K562 (cell line): ENCODE measurements around the gene BTAF1. TPM values are rescaled to one million over a fixed set of nuclear protein-coding genes. Genes with fewer than 3 reads are reported as not detected.

Experiments
- ATAC-seq: fragments of 200-7000 bp; cut with Tn5 transposase; 3 replicates; pipeline ENCODE4 v1.9.1; 2020; ENCODE audit warnings: moderate library complexity
- BruUV-seq: library from RNA; stranded (reverse); fragments of 400-500 nt; replicated peaks from 2 replicates; lab custom pipeline; 2021; lab: Mats Ljungman, UMichigan
- CTCF ChIA-PET: fragments of 300-600 bp; formaldehyde crosslinking; extraction: SDS; loops from one replicate; lab custom pipeline; 2021; ENCODE audit warnings: low intra/inter-chr PET ratio; lab: Yijun Ruan, JAX
- POLR2A ChIA-PET: fragments of 300-600, 350-650 bp; sonication (Branson Sonifier 250); formaldehyde crosslinking; extraction: SDS; loops from one replicate; lab custom pipeline; 2021; ENCODE audit warnings: antibody characterized with exemption, inconsistent platforms; lab: Yijun Ruan, JAX
- DNase-seq, 4 experiments: peaks; one replicate each; pipeline versions ENCODE4 v3.0.0 to v3.0.0-alpha.2; 2011 to 2018; ENCODE audit warnings: low spot score in 3 of 4, mixed read lengths in 3 of 4; ENCODE audit errors: extremely low read depth in 1 of 4
- FAIRE-seq: peaks from 2 replicates; lab custom pipeline; 2011; peaks lifted over from hg19 to GRCh38; lab: Jason Lieb, UNC
- H2AFZ ChIP-seq: 2 replicates; pipeline ENCODE4 v1.6.0; 2011; ENCODE audit warnings: low read depth, low read length, control low read depth, inconsistent platforms
- H3K27ac ChIP-seq: fragments of 200-600 bp; 3 replicates; pipeline ENCODE4 v1.8.0; 2011; ENCODE audit warnings: low read depth, mild to moderate bottlenecking, control low read depth, inconsistent platforms, low read length, moderate library complexity, mixed read lengths; ENCODE audit errors: extremely low read depth
- H3K27me3 ChIP-seq, 2 experiments: fragments of 300-600 bp in 1 of 2; 2 replicates in 1 of 2; 3 replicates in 1 of 2; pipeline versions ENCODE4 v1.6.0 to v1.8.0; 2011; ENCODE audit warnings: inconsistent platforms in 2 of 2, low read length in 2 of 2, mild to moderate bottlenecking in 1 of 2, mixed read lengths in 1 of 2, moderate library complexity in 1 of 2; ENCODE audit not compliant: control insufficient read depth in 2 of 2, insufficient read depth in 2 of 2
- H3K36me3 ChIP-seq: fragments of 300-600 bp; 3 replicates; pipeline ENCODE4 v1.8.0; 2011; ENCODE audit warnings: mild to moderate bottlenecking, low read length, inconsistent platforms; ENCODE audit not compliant: control insufficient read depth, insufficient read depth
- H3K4me1 ChIP-seq, 2 experiments: fragments of 200-600 bp in 1 of 2; replicated peaks in 1 of 2; 2 replicates in 1 of 2; 3 replicates in 1 of 2; pipeline versions ENCODE4 v1.5.1 to v1.8.0; 2011; ENCODE audit warnings: inconsistent platforms in 2 of 2, low read length in 2 of 2, mild to moderate bottlenecking in 1 of 2, mixed read lengths in 1 of 2, moderate library complexity in 1 of 2; ENCODE audit not compliant: control insufficient read depth in 2 of 2, insufficient read depth in 2 of 2
- H3K4me2 ChIP-seq: 2 replicates; pipeline ENCODE4 v1.6.1; 2011; ENCODE audit warnings: low read length, control low read depth, inconsistent platforms, mixed read lengths; ENCODE audit not compliant: insufficient read depth
- H3K4me3 ChIP-seq: fragments of 200-600 bp; sonication (generic), shearing (Covaris generic); 2 replicates; pipeline ENCODE4 v1.5.1; 2016; ENCODE audit warnings: control low read depth, inconsistent platforms
- H3K79me2 ChIP-seq: fragments of 200-600 bp; 3 replicates; pipeline ENCODE4 v1.8.0; 2011; ENCODE audit warnings: low read length, inconsistent platforms; ENCODE audit not compliant: control insufficient read depth, insufficient read depth
- H3K9ac ChIP-seq, 2 experiments: 2 replicates each; pipeline versions ENCODE4 v1.6.0 to v1.6.1; 2011; ENCODE audit warnings: low read depth in 2 of 2, low read length in 2 of 2, control low read depth in 1 of 2, inconsistent platforms in 1 of 2, mild to moderate bottlenecking in 1 of 2, mixed read lengths in 1 of 2; ENCODE audit not compliant: insufficient read depth in 1 of 2
- H3K9me1 ChIP-seq: one replicate; pipeline ENCODE4 v1.6.0; 2011; ENCODE audit warnings: inconsistent platforms, mild to moderate bottlenecking, low read length, moderate library complexity; ENCODE audit not compliant: control insufficient read depth, insufficient read depth
- H3K9me3 ChIP-seq: replicated peaks from 2 replicates; pipeline ENCODE4 v1.5.1; 2011; ENCODE audit warnings: low read depth, low read length, inconsistent platforms; ENCODE audit not compliant: control insufficient read depth, insufficient read depth
- H4K20me1 ChIP-seq: replicated peaks from 2 replicates; pipeline ENCODE4 v1.6.1; 2011; ENCODE audit warnings: low read length, inconsistent platforms, mixed read lengths; ENCODE audit not compliant: control insufficient read depth, insufficient read depth
- IRF2 ChIP-seq: sonication (generic); formaldehyde crosslinking; IDR thresholded peaks from 2 replicates; pipeline ENCODE4 v1.8.1; 2022; ENCODE audit warnings: mild to moderate bottlenecking, missing genetic modification reagents
- MAZ ChIP-seq, 2 experiments: fragments of 450-650 bp in 1 of 2; sonication (generic) in 1 of 2; formaldehyde crosslinking; IDR thresholded peaks in 1 of 2; conservative IDR thresholded peaks in 1 of 2; 2 replicates each; pipeline versions ENCODE4 v1.4.0 to v1.5.0; 2020; ENCODE audit warnings: mild to moderate bottlenecking in 1 of 2, missing genetic modification reagents in 1 of 2
- WGBS: fragments of 100-300 bp; shearing (Covaris generic); methylation state at CpG from one replicate; pipeline ENCODE4 v1.1.6; 2016; ENCODE audit warnings: low coverage, mixed read lengths; ENCODE audit not compliant: insufficient coverage; ENCODE audit errors: missing lambda C conversion rate; 5-methylcytosine and 5-hydroxymethylcytosine counted together
- in situ Hi-C: fragments of 300-500 bp; cut with MboI; formaldehyde crosslinking; loops from 4 replicates; pipeline ENCODE4 v1.15.0; 2018; ENCODE audit warnings: inconsistent platforms, mixed read lengths
- intact Hi-C: fragments of 100-400 bp; cut with micrococcal nuclease; formaldehyde crosslinking; loops from 2 replicates; pipeline ENCODE4 v1.14.2; 2022
- polyA plus RNA-seq, 8 experiments: library from polyadenylated mRNA; depleted of rRNA in 4 of 8; stranded (reverse) in 5 of 8; unstranded in 3 of 8; fragments of >200 nt; fragmentation: Nextera tagmentation in 2 of 8; fragmentation: Illumina TruSeq in 1 of 8; extraction: Ambion mirVana in 2 of 8; extraction: Trizol in 1 of 8; gene quantifications; 2 replicates each; pipeline versions ENCODE4 v1.2.1 to v1.2.3, GENCODE V29; 2011 to 2014; ENCODE audit warnings: inconsistent platforms in 1 of 8, missing spikeins in 1 of 8
- total RNA-seq, 7 experiments: library from RNA; depleted of rRNA in 6 of 7; stranded (reverse); fragments of >200 nt in 6 of 7; fragmentation: Illumina TruSeq in 2 of 7; extraction: Trizol in 2 of 7; gene quantifications; 2 replicates each; pipeline versions ENCODE4 v1.2.1 to v1.2.3, GENCODE V29; 2011 to 2021; ENCODE audit warnings: low replicate concordance in 1 of 7
- TF ChIP-seq, protein P1 (sequence below): fragments of 450-650 bp; IDR thresholded peaks from 2 replicates; pipeline ENCODE4 v1.6.1; 2016; ENCODE audit warnings: low read depth

The BTAF1 gene
- total and polyA plus RNA-seq, 9 of the 15 experiments (the other 6 are each of a cell fraction or from before 2014, with no cell fraction given) = 6.6 to 70.7 (median 30.5) TPM

DNA sequence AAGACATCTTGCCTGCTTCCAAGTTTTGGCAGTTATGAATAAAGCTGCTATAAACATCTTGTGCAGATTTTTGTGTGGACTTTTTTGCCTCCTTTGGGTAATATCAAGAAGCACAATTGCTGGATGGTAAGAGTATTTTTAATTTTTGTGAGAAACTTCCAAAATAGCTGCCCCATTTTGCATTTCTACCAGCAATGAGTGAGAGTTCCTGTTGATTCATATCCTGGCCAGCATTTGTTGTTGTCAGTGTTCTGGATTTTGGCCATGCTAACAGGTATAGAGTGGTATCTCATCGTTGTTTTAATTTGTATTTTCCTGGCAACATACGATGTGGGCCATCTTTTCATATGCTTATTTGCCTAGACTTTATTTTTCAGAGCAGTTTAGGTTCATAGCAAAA is 53.9 kb downstream of the BTAF1 start:
- Histone ChIP-seq H3K4me1 (no peaks in the 10 kb centered on the region), H3K36me3 (peaks cover 62% of the 10 kb centered on the region), H3K27me3 (no peaks in the 10 kb centered on the region), H3K79me2 (no peaks in the 10 kb centered on the region), H3K27ac (no peak overlapping the region), H3K9me1 (no peaks in the 10 kb centered on the region)
- ChIA-PET CTCF (no interaction called here), POLR2A (no interaction called here)
- ATAC-seq = no peak
- no peak for FAIRE-seq
- no peak for DNase-seq
- TF ChIP-seq MAZ (CRISPR knock-in tag; conservative IDR thresholded peaks at IDR 0.05 in 1 of 2, IDR thresholded peaks at IDR 0.05 in 1 of 2) = no peak
- no peak for TF ChIP-seq IRF2 (CRISPR knock-in tag)
- TF ChIP-seq, all 486 proteins: peak for 0
- no peak overlapping the region for H2AFZ ChIP-seq
- intact Hi-C loops (no loop called here), in situ Hi-C loops (no loop called here)
- no peak overlapping the region for H3K9ac ChIP-seq
- no TSS peak for BruUV-seq
- H3K4me3 ChIP-seq = no peak overlapping the region
- H3K9me3 ChIP-seq = no peaks in the 10 kb centered on the region
- no peaks in the 10 kb centered on the region for H4K20me1 ChIP-seq
- H3K4me2 ChIP-seq = no peak overlapping the region
- WGBS = 92% methylated on average over 2 of the region's 2 CpGs

DNA sequence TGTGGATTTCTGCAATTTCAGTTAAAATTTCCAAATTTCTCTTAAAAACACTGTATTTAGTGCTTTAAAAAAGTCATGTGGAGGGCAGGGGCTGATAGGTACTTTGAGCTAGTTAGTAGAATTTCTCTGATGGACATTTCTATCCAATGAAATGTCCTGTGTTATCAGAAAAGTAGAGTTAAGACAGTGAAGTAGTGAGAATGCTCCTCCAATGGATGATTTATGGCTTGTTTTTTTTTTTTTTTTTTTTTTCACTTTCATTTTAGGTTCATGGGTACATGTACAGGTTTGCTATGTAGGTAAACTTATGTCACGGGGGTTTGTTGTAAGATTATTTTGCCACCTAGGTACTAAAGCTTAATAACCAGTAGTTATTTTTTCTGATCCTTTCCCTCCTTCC is 55.0 kb downstream of the BTAF1 start:
- ChIA-PET CTCF (no interaction called here), POLR2A (interaction anchor here (0.8 kb wide), 1 partner anchor 29 kb away, joined by 3 read pairs; no protein-coding TSS in a partner anchor)
- Histone ChIP-seq H3K4me1 (no peaks in the 10 kb centered on the region), H3K27me3 (no peaks in the 10 kb centered on the region), H3K36me3 (peaks cover 66% of the 10 kb centered on the region), H4K20me1 (no peaks in the 10 kb centered on the region), H3K9ac (no peak overlapping the region), H3K27ac (no peak overlapping the region), H3K9me1 (no peaks in the 10 kb centered on the region), H3K4me2 (no peak overlapping the region), H3K9me3 (no peaks in the 10 kb centered on the region), H3K79me2 (no peaks in the 10 kb centered on the region), H2AFZ (no peak overlapping the region), H3K4me3 (no peak overlapping the region)
- WGBS = 83% methylated on average over 1 of the region's 1 CpG
- ATAC-seq = no peak
- in situ Hi-C loops (no loop called here), intact Hi-C loops (no loop called here)
- peak; percentile 15 for FAIRE-seq
- BruUV-seq = no TSS peak
- no peak for DNase-seq
- TF ChIP-seq, protein P1, sequence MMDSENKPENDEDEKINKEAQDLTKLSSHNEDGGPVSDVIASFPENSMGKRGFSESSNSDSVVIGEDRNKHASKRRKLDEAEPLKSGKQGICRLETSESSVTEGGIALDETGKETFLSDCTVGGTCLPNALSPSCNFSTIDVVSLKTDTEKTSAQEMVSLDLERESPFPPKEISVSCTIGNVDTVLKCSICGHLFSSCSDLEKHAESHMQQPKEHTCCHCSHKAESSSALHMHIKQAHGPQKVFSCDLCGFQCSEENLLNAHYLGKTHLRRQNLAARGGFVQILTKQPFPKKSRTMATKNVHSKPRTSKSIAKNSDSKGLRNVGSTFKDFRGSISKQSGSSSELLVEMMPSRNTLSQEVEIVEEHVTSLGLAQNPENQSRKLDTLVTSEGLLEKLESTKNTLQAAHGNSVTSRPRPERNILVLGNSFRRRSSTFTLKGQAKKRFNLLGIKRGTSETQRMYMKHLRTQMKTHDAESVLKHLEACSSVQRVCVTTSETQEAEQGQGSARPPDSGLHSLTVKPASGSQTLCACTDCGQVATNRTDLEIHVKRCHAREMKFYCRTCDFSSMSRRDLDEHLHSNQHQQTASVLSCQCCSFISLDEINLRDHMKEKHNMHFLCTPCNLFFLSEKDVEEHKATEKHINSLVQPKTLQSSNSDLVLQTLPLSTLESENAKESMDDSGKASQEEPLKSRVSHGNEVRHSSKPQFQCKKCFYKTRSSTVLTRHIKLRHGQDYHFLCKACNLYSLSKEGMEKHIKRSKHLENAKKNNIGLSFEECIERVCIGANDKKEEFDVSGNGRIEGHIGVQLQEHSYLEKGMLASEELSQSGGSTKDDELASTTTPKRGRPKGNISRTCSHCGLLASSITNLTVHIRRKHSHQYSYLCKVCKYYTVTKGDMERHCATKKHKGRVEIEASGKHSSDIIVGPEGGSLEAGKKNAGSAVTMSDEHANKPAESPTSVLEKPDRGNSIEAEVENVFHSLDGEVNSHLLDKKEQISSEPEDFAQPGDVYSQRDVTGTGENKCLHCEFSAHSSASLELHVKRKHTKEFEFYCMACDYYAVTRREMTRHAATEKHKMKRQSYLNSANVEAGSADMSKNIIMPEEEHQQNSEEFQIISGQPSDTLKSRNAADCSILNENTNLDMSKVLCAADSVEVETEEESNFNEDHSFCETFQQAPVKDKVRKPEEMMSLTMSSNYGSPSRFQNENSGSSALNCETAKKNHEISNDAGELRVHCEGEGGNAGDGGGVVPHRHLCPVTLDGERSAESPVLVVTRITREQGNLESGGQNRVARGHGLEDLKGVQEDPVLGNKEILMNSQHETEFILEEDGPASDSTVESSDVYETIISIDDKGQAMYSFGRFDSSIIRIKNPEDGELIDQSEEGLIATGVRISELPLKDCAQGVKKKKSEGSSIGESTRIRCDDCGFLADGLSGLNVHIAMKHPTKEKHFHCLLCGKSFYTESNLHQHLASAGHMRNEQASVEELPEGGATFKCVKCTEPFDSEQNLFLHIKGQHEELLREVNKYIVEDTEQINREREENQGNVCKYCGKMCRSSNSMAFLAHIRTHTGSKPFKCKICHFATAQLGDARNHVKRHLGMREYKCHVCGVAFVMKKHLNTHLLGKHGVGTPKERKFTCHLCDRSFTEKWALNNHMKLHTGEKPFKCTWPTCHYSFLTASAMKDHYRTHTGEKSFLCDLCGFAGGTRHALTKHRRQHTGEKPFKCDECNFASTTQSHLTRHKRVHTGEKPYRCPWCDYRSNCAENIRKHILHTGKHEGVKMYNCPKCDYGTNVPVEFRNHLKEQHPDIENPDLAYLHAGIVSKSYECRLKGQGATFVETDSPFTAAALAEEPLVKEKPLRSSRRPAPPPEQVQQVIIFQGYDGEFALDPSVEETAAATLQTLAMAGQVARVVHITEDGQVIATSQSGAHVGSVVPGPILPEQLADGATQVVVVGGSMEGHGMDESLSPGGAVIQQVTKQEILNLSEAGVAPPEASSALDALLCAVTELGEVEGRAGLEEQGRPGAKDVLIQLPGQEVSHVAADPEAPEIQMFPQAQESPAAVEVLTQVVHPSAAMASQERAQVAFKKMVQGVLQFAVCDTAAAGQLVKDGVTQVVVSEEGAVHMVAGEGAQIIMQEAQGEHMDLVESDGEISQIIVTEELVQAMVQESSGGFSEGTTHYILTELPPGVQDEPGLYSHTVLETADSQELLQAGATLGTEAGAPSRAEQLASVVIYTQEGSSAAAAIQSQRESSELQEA = no peak
